LoVo (cell line): ENCODE data around the gene SNRK.

Source experiments
- DNase-seq: peaks from one replicate; pipeline ENCODE4 v3.0.0-alpha.2; 2016; ENCODE audit warnings: low spot score

SNRK gene

GRCh38 chr3:43268636-43269035 is 17.7 kb upstream of the SNRK start:
- DNase-seq = no peak

GRCh38 chr3:43270078-43270477 is 16.3 kb upstream of the SNRK start:
- DNase-seq = no peak

DNA sequence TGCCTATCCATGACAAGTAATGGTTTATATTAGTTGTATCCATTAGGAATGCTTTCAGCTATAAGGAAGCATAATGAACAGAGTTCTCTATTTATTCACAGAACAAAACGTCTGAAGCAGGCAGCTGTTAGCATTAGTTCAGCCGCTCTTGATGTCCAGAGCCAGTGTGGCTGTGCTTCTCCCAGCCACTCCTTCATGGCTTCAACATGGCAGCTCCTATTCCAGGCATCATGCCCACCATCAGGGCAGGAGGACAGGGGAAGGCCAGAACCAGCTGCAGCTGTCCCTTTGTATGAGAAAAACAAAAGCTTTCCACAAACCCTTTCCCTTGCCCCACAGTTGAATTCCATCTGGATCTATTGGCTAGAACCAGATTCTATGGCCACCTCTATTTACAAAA is 12.9 kb upstream of the SNRK start:
- DNase-seq = no peak

DNA sequence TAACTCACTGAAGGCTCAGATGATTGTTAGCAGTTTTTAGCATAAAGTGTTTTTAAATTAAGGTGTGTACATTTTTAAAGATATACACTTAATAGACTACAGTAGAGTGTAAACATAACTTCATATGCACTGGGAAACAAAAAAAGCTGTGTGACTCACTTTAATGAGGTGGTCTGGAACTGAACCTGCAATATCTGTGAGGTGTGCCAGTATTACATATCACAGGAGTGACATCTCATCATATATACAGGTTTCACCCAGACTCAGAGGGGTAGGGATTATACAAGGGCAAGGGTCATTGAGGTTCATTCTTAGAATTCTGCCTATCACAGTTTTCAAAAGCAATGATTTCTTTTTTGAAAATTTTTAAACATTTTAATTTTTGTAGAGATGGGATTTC is 7.3 kb upstream of the SNRK start:
- DNase-seq = no peak

DNA sequence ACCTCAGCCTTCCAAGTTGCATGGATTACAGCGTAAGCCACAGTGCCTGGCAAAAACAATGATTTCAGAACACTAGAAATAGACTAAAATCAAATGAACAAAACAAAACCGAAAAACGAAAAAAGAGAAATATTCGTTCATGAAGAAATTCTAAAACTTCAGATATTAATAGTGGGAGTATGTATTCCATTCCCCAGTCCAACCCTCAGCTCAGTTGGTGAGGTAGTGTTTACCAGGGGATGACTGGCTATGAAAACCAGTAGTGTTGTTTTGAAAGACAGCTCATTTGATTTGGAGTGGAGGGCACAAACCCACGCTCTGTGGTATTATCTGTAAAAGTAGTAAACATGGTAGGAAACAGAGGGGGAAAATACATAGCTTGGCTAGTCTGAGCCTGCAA is 6.8 kb upstream of the SNRK start:
- no peak for DNase-seq

GRCh38 chr3:43281020-43281419 is 5.3 kb upstream of the SNRK start:
- DNase-seq = no peak

GRCh38 chr3:43284171-43284570 is 2.2 kb upstream of the SNRK start:
- no peak for DNase-seq

DNA sequence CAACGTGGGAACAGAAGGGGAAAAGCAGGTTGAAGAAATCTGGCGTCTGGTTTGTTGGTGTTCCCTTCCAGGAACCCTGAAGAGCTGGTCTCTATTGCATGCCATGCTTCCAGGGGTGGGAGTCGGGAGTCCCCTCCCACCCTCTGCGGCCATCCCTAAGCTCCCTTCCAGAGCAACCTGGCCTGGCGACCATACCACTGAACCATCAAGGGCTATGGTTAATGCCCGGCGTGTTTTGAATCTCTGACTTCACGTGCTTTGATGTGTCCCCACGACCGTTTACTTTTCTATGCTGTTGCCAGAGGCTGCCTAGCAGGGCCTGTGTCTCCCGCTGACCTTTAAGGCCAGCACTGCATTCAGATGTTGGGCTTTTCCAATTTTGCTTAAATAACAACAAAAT is 696 bp upstream of the SNRK start:
- DNase-seq = no peak

DNA sequence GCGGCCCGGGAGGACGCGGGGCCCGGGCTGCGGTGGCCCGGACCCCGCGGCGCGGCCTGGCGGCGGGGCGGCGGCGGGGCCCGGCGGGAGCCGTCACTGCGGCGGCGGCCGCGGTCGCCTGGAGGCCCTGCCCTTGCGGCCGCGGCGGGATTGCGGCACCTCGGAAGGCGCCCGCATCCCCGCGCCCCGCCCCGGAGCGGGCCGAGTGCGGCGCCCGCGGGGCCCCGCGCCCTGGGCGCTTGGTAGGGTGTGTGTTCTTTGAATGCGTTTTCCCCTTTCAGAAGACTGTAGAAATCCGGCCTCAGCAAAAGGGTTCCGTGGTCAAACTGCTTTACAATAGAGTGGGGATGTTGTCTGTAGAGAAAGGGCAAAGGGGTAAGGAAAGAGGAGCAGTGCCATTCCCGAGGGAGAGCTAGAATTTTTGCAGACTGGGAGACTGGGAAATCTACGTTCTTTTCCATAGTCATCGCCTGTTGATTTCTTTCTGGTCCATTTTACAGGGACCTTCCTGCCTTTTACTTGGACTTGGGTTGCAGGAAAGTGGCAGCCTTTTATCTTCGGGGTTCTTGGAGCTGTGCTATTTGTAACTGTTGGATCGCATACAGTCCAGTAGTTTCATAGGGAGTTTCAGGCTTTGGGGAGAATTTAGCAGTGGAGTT is 630 bp downstream of the SNRK start:
- no peak for DNase-seq

- no peak for DNase-seq
Measured at GRCh38 chr3:43287500-43287873, 1.1 kb downstream of the SNRK start.

DNA sequence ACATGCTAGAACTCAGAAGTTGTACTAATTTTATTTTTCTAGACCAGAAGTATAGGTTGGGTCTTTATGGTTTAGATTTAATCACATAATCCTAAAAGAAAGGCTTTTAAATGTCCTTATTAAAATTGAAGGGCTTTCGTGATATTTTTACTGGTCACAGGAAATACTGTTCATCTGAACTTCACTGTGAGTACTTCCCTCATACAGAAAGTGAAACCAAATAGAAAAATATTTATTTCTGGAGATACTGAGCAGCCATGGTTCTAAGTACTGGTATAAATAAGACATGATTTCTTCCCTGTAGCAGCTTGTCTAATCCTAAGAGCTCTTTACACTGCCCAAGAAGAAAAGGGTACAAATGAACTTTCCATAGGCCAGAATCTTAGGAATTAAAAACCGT is 2.0 kb downstream of the SNRK start:
- no peak for DNase-seq

- DNase-seq = no peak
Measured at GRCh38 chr3:43288850-43289249, 2.5 kb downstream of the SNRK start.

DNA sequence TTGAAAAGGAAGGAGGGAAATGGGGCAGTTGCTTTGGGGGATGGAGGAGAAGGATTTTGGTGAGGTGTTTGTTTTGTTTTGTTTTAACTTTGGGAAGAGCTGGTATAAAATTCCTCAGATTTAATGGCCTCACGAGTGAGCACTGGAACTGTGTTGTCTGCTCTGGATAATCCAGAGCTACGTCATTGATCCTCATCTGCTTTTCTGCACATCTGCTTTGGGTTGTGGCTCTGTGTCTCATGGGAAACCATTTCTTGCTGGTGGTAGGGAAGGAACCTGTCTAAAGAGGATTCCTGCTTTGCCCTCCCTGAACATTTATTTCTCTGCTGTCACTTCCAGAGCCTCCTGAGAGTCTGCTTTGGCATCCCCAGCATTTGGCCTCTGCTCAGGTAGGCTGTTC is 3.1 kb downstream of the SNRK start:
- no peak for DNase-seq

- DNase-seq = no peak
Measured at GRCh38 chr3:43289841-43290470, 3.6 kb downstream of the SNRK start.

- no peak for DNase-seq
Measured at GRCh38 chr3:43290956-43291355, 4.6 kb downstream of the SNRK start.

- no peak for DNase-seq
Measured at GRCh38 chr3:43291546-43291945, 5.2 kb downstream of the SNRK start.

DNA sequence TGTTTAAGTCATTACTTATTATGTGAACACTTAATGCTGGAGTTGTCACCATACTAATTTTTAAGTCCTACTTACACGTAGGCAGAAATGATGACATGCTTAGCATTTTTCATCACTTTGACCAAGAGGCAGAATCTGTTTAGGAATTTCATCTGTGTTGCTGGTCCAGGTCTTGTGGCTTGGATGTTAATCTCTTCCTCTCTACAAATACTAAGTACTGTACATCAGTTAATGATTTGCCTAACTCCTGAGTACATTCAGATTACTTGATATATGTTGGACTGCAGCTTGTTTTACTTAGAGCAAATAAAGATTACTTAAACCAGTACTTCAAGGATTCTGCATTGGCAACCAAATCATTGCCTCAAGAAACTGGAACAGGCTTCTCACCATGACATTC is 8.6 kb downstream of the SNRK start:
- no peak for DNase-seq

DNA sequence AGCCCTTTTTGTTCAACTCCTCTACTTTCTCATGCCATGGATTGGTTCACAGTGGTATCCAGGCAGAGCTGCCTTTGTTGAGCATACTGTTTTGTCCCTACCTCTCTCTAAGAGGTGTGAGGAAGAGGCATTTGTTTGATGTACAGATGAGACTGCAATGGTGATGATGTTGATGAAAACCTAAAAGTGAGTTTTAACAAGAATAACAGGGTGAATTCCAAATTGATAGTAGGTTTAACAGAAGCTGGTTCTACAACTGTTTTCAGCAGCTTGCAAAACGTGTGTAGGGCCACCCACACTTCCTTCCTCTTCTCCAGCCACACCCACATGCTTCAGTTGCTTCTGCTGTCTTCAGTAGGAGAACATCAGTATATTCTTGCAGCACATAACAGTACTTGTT is 10.2 kb downstream of the SNRK start:
- DNase-seq = no peak

- no peak for DNase-seq
Measured at GRCh38 chr3:43298292-43298691, 12.0 kb downstream of the SNRK start.

DNA sequence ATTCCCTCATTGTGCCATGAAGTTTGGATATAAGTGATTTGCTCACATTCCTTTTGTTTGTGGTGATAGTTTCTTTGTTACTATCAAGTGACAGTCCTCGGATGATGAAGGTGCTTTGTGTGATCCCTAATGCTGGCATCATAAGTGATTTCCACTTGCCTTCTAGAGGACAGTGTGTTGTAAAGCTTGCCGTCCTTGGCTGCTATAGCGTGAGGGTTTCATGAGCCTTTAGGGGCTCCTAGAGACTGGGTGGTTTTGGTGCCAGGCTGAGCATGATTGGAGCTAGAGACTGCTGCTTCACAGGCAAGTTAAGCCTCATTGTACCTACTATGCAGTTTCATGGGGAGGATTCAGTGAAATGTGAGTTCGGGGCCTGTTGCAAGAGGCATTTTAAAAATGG is 12.4 kb downstream of the SNRK start:
- DNase-seq = no peak

DNA sequence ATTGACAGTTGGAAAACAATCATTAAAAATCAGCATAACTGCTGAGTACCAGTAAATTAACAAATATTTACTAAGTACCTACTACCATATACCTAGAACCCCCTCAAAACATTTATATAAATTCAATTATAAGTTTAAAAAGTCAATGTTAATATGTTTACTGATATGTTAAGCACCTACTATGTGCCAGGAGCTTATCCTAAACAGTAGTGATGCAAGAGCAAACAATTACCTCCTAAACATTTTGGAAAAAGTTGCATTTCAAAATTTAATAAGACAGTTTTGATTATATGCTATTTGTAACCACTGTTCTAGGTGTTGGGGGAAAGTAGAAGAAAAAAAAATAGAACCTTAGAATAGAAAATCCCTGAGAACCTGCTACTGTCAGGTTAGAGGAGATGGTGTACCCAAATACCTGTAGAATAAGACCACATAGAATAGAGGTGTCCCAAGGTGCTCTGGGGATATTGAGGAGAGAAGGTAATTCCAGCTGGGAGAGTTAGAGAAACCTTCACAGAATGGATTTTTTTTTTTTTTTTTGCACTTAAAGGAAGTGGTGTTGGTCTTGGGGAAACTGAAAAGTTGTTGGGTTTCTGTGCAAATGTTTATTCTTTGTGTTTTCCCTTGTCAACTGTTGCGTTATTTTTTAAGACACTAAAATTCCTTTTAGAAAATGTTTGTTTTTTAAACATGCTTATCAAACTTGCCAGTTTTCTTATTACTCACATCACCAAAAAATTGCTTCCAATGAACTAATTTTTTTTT is 16.0 kb downstream of the SNRK start:
- DNase-seq = no peak

GRCh38 chr3:43304126-43304525 is 17.8 kb downstream of the SNRK start:
- DNase-seq = no peak

DNA sequence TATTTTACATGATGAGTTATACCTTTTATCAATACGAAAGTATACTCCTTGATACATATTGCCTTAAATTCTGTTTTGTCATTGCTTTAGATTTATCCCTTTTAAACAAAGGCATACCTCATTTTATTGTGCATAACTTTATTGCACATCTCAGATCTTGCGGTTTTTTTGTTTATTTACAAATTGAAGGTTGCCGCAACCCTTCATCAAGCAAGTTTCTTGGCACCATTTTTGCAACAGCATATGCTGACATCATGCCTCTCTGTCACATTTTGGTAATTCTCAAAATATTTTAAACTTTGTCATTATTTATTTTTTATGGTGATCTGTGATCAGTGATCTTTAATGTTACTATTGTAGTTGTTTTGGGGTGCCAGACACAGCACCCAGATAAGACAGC is 20.9 kb downstream of the SNRK start:
- DNase-seq = no peak

GRCh38 chr3:43307649-43308048 is 21.3 kb downstream of the SNRK start:
- no peak for DNase-seq
